ENCODE data around the gene POU5F1. TPM values are rescaled to one million over a fixed set of nuclear protein-coding genes. Genes with fewer than 3 reads are reported as not detected.
A peak's percentile ranks its signal among the peaks of the same experiment; 100 is the strongest.

POU5F1 gene
- total and polyA plus RNA-seq, 9 of the 15 experiments (the other 6 are each of a cell fraction or from before 2014, with no cell fraction given) = 0.06 to 2.0 (median 0.10) TPM; not detected in 6

- peak; percentile 61 for TF ChIP-seq MGA (IDR thresholded peaks at IDR 0.05)
- TF ChIP-seq TSC22D4 (tag; IDR thresholded peaks at IDR 0.05) = no peak
- no peak for TF ChIP-seq CEBPG (CRISPR knock-in tag; IDR thresholded peaks at IDR 0.05)
- no peak for TF ChIP-seq CEBPG (tag; conservative IDR thresholded peaks at IDR 0.05 in 1 of 2, IDR thresholded peaks at IDR 0.05 in 1 of 2)
- peak; percentile 69; the same call in 1 of the 2 replicates for TF ChIP-seq L3MBTL2 (IDR thresholded peaks at IDR 0.05)
- TF ChIP-seq MNT (conservative IDR thresholded peaks at IDR 0.05) = 0 out of 4 replicates have a peak, but pooled peaks of 1 of the 2 experiments have one; percentile 12
- peak in 1 of 2 experiments; percentile 53; a peak in 1 of 4 replicates for TF ChIP-seq MAZ (CRISPR knock-in tag; conservative IDR thresholded peaks at IDR 0.05 in 1 of 2, IDR thresholded peaks at IDR 0.05 in 1 of 2)
- TF ChIP-seq ZC3H4 (CRISPR knock-in tag; IDR thresholded peaks at IDR 0.05; ENCODE audit: borderline replicate concordance) = no peak
- TF ChIP-seq MLX (CRISPR knock-in tag; conservative IDR thresholded peaks at IDR 0.05) = no peak
- no peak for TF ChIP-seq SLC30A9 (CRISPR knock-in tag; IDR thresholded peaks at IDR 0.05)
- no peak for TF ChIP-seq SAFB (IDR thresholded peaks at IDR 0.05; ENCODE audit: borderline replicate concordance, low read depth, low read length)
- TF ChIP-seq ZNF263 (CRISPR knock-in tag; IDR thresholded peaks at IDR 0.05; ENCODE audit: borderline replicate concordance) = no peak
Measured at GRCh38 chr6:31175971-31176370, 5.5 kb upstream of the POU5F1 start (continued).
